Glutamatergic neuron (in vitro differentiated cells): ENCODE measurements around the gene COG3. TPM values are rescaled to one million over a fixed set of nuclear protein-coding genes. Genes with fewer than 3 reads are reported as not detected.

ENCODE experiments used
- DNase-seq: peaks from one replicate; pipeline ENCODE4 v3.0.0; 2022
- H3K27ac Mint-ChIP-seq: one replicate; pipeline ENCODE4 v1.8.0; 2020; ENCODE audit warnings: mild to moderate bottlenecking, mixed read lengths, inconsistent platforms; ENCODE audit not compliant: unreplicated experiment
- H3K27me3 Mint-ChIP-seq: one replicate; pipeline ENCODE4 v1.8.0; 2020; ENCODE audit warnings: mild to moderate bottlenecking, moderate library complexity, mixed read lengths, inconsistent platforms; ENCODE audit not compliant: unreplicated experiment
- H3K36me3 Mint-ChIP-seq: one replicate; pipeline ENCODE4 v1.8.0; 2020; ENCODE audit warnings: mild to moderate bottlenecking, mixed read lengths, inconsistent platforms; ENCODE audit not compliant: unreplicated experiment
- H3K4me1 Mint-ChIP-seq: one replicate; pipeline ENCODE4 v1.8.0; 2020; ENCODE audit warnings: mild to moderate bottlenecking, low read depth, mixed read lengths, inconsistent platforms; ENCODE audit not compliant: unreplicated experiment
- H3K4me3 Mint-ChIP-seq: one replicate; pipeline ENCODE4 v1.8.0; 2020; ENCODE audit warnings: mild to moderate bottlenecking, mixed read lengths, inconsistent platforms; ENCODE audit not compliant: unreplicated experiment
- H3K9me3 Mint-ChIP-seq: one replicate; pipeline ENCODE4 v1.8.0; 2020; ENCODE audit warnings: mild to moderate bottlenecking, moderate library complexity, mixed read lengths, inconsistent platforms; ENCODE audit not compliant: unreplicated experiment
- CTCF ChIP-seq: fragments of 200-600 bp; sonication (generic); IDR thresholded peaks from one replicate; pipeline ENCODE4 v1.5.0; 2021; ENCODE audit not compliant: partially characterized antibody, unreplicated experiment
- total RNA-seq: library from RNA; stranded (reverse); fragmentation: NEBNext Ultra II Directional; extraction: Animal tissue kit (Norgen Biotek cat#: 25700); gene quantifications from one replicate; pipeline ENCODE4 v1.2.1, GENCODE V29; 2021; ENCODE audit not compliant: unreplicated experiment

The COG3 gene
- total RNA-seq, 1 donor from 2014 or later = 25.4 TPM

GRCh38 chr13:45576466-45576865 is 111.7 kb downstream of the COG3 start:
- no peak overlapping the region for H3K27ac Mint-ChIP-seq
- H3K4me3 Mint-ChIP-seq = no peak overlapping the region
- H3K9me3 Mint-ChIP-seq = no peaks in the 10 kb centered on the region
- no peaks in the 10 kb centered on the region for H3K36me3 Mint-ChIP-seq
- no peak for DNase-seq
- TF ChIP-seq CTCF = no peak
- H3K4me1 Mint-ChIP-seq = no peaks in the 10 kb centered on the region
- peaks cover 3% of the 10 kb centered on the region for H3K27me3 Mint-ChIP-seq

- Mint-ChIP-seq H3K27me3 (peaks cover 2% of the 10 kb centered on the region), H3K27ac (no peak overlapping the region), H3K4me3 (no peak overlapping the region), H3K4me1 (peaks cover 4% of the 10 kb centered on the region), H3K9me3 (no peaks in the 10 kb centered on the region), H3K36me3 (no peaks in the 10 kb centered on the region)
- no peak for DNase-seq
- TF ChIP-seq CTCF = no peak
Observed at GRCh38 chr13:45582408-45583076, 117.8 kb downstream of the COG3 start.

DNA sequence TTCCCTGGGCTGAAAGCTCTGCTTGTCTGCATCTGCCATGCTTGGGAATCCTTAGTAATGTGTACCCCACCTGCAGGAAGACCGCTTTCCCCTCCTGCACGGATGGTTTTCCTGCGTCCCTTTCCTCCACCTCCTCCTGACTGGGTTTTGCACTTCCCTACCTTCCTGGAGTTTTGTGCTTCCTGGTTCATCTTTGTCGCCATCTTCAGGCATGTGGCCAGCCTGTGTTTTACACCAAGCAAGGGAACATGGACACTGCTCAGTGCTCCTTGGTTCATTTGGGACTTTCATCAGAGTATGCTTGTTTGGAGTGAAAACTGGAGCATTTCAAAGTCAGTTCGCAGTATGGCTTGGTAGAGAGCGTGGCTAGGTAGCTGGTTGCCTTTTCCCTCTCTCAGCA is 120.1 kb downstream of the COG3 start:
- Mint-ChIP-seq H3K4me1 (peaks cover 4% of the 10 kb centered on the region), H3K9me3 (no peaks in the 10 kb centered on the region), H3K36me3 (no peaks in the 10 kb centered on the region), H3K4me3 (no peak overlapping the region), H3K27me3 (peaks cover 2% of the 10 kb centered on the region), H3K27ac (no peak overlapping the region)
- no peak for DNase-seq
- no peak for TF ChIP-seq CTCF

Other genes with a start within 250 kb of the COG3 start
- gene TPT1, start 123.8 kb upstream of the COG3 start, total RNA-seq = 1,515 TPM
- gene SLC25A30, start 46.6 kb upstream of the COG3 start, total RNA-seq = 4.0 TPM
- gene ERICH6B, start 150.8 kb downstream of the COG3 start, total RNA-seq = not detected
- gene CBY2, start 237.4 kb downstream of the COG3 start, total RNA-seq = not detected